ENCODE results near the gene ARHGEF4. TPM values are rescaled to one million over a fixed set of nuclear protein-coding genes. Genes with fewer than 3 reads are reported as not detected.

Gene ARHGEF4
- total and polyA plus RNA-seq, 10 of the 15 experiments (the other 5 are each of a cell fraction or from before 2014, with no cell fraction given): 0.02 to 0.24 (median 0.16) TPM; not detected in 6

DNA sequence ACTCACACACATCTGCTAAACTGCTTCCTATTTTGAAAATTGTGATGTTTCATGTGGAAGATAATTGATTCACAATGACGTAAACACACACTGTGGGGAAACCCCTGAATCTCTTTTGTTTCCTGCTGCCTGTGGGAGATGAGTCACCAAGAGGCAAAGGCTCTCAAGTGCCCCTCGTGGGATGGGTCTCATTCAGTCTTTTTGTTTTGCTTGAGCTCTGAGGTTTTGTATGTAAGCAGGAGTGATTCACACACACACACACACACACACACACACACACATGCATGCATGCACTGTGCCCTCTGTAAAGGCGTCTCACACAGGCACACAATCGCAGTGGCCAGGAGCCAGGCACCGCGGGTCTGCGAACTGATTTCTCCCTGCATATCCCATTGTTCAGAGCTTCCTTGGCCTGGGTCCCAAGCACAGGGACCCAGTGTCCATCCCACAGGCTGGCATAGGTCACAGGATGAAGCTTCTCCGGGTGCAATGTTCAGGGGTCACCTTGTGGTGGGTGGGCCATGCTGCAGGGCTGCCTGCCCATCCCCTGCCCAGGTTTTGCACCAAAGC is 12.1 kb upstream of the ARHGEF4 start:
- BruUV-seq (replicated peaks): no TSS peak
- ATAC-seq: peak; percentile 81
- Histone ChIP-seq H3K4me3 (no peak overlapping the region), H3K4me2 (ENCODE audit: control insufficient read depth, insufficient read depth) (no peak overlapping the region; the same call in 1 of the 2 replicates), H3K9me3 (replicated peaks; ENCODE audit: control insufficient read depth, insufficient read depth, low read length) (no peaks in the 10 kb centered on the region), H3K27ac (ENCODE audit: control insufficient read depth, insufficient read depth) (no peak overlapping the region), H2AFZ (ENCODE audit: control insufficient read depth, low read depth, low read length) (no peak overlapping the region), H3K27me3 (replicated peaks in 1 of 2; ENCODE audit: control insufficient read depth in 2 of 2, insufficient read depth in 2 of 2, low read length in 1 of 2) (no peaks in the 10 kb centered on the region), H3K79me2 (ENCODE audit: control insufficient read depth, insufficient read depth, low read length) (no peaks in the 10 kb centered on the region), H4K20me1 (ENCODE audit: control insufficient read depth, insufficient read depth) (no peaks in the 10 kb centered on the region), H3K9ac (ENCODE audit: control insufficient read depth, insufficient read depth, low read length) (0 out of 2 replicates have a peak overlapping the region, but pooled peaks have one; percentile 8), H3K4me1 (ENCODE audit: control insufficient read depth, insufficient read depth, low read length) (peaks cover 15% of the 10 kb centered on the region), H3K36me3 (ENCODE audit: control insufficient read depth in 2 of 2, insufficient read depth in 2 of 2, low read length in 1 of 2) (no peaks in the 10 kb centered on the region)
- intact Hi-C loops (cut with micrococcal nuclease; ENCODE audit: unreplicated experiment) (loop anchor here (1.0 to 2.0 kb wide), 2 partner anchors 26 to 48 kb away; no protein-coding TSS in a partner anchor), in situ Hi-C loops (cut with MboI) (no loop called here)
- SMC1A ChIA-PET (ENCODE audit: uncharacterized antibody, unreplicated experiment): interaction anchor here (1.8 to 4.5 kb wide), 3 partner anchors 14 to 49 kb away, joined by 10 to 20 read pairs (median 14); no protein-coding TSS in a partner anchor
- POLR2A ChIA-PET: interaction anchor here (0.8 kb wide), 1 partner anchor 9 kb away, joined by 3 read pairs; no protein-coding TSS in a partner anchor
- RAD21 ChIA-PET (ENCODE audit: unreplicated experiment): interaction anchor here (0.6 to 2.9 kb wide), 7 partner anchors 9 to 481 kb away, joined by 3 to 32 read pairs (median 3); no protein-coding TSS in a partner anchor
- peak; percentile 52 for FAIRE-seq
- peak; percentile 86 for DNase-seq (ENCODE audit: low read depth, low spot score)
- WGBS (ENCODE audit: insufficient coverage, insufficient replicate concordance, low lambda C conversion rate, missing lambda C conversion rate): 48% methylated on average over 8 of the region's 8 CpGs
- CTCF ChIA-PET: interaction anchor here (1.2 to 5.6 kb wide), 4 partner anchors 15 to 50 kb away, joined by 6 to 33 read pairs (median 14); no protein-coding TSS in a partner anchor
- peak; percentile 86 for TF ChIP-seq CREM (IDR thresholded peaks at IDR 0.05; ENCODE audit: low read depth)
- TF ChIP-seq SMAD5 (IDR thresholded peaks at IDR 0.05; ENCODE audit: low read depth): no peak
- TF ChIP-seq IKZF1 (conservative IDR thresholded peaks at IDR 0.05): peak; percentile 68
- TF ChIP-seq CEBPB (IDR thresholded peaks at IDR 0.05; ENCODE audit: borderline replicate concordance in 1 of 2, low read depth in 2 of 2, low read length in 2 of 2): no peak
- peak; percentile 72; the same call in 1 of the 2 replicates for TF ChIP-seq NBN (IDR thresholded peaks at IDR 0.05)
- TF ChIP-seq, protein P1, sequence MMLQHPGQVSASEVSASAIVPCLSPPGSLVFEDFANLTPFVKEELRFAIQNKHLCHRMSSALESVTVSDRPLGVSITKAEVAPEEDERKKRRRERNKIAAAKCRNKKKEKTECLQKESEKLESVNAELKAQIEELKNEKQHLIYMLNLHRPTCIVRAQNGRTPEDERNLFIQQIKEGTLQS (IDR thresholded peaks at IDR 0.05; ENCODE audit: borderline replicate concordance, extremely low read depth, low read depth, low read length): no peak
- TF ChIP-seq MAX (IDR thresholded peaks at IDR 0.05; ENCODE audit: low read depth, low read length): no peak
- TF ChIP-seq POLR2A (IDR thresholded peaks at IDR 0.05; ENCODE audit: low read depth, low read length): no peak
- TF ChIP-seq HDAC2 (IDR thresholded peaks at IDR 0.05): no peak
- peak; percentile 26; the same call in 1 of the 2 replicates for TF ChIP-seq PAX5 (IDR thresholded peaks at IDR 0.05; ENCODE audit: borderline replicate concordance, low read depth, low read length)
- 0 out of 2 replicates have a peak, but pooled peaks have one; percentile 27 for TF ChIP-seq ZBED1 (IDR thresholded peaks at IDR 0.05; ENCODE audit: borderline replicate concordance)
- peak in 1 of 2 experiments; percentile 67; a peak in 2 of 4 replicates for TF ChIP-seq ETV6 (conservative IDR thresholded peaks at IDR 0.05 in 1 of 2, IDR thresholded peaks at IDR 0.05 in 1 of 2; ENCODE audit: borderline replicate concordance in 1 of 2, low read depth in 1 of 2)
- TF ChIP-seq ASH2L (IDR thresholded peaks at IDR 0.05; ENCODE audit: borderline replicate concordance, low read depth): no peak
- no peak for TF ChIP-seq NR2C2 (IDR thresholded peaks at IDR 0.05; ENCODE audit: borderline replicate concordance, control insufficient read depth, insufficient read length, low read depth)
- TF ChIP-seq GATAD2B (conservative IDR thresholded peaks at IDR 0.05; ENCODE audit: low read depth): 0 out of 2 replicates have a peak, but pooled peaks have one; percentile 64
- TF ChIP-seq USF1 (IDR thresholded peaks at IDR 0.05; ENCODE audit: borderline replicate concordance, extremely low read length, insufficient read depth, low read depth, low read length): no peak
- TF ChIP-seq SKIL (IDR thresholded peaks at IDR 0.05; ENCODE audit: low read depth, poor library complexity, severe bottlenecking): peak; percentile 77
- TF ChIP-seq TCF12 (IDR thresholded peaks at IDR 0.05; ENCODE audit: low read depth, low read length): no peak; the same call in 1 of the 2 replicates
- TF ChIP-seq EED (IDR thresholded peaks at IDR 0.05; ENCODE audit: low read depth): peak; percentile 64
- no peak for TF ChIP-seq ESRRA (IDR thresholded peaks at IDR 0.05; ENCODE audit: low read length)
- no peak for TF ChIP-seq KAT2A (conservative IDR thresholded peaks at IDR 0.05; ENCODE audit: control insufficient read depth, low read depth, low read length)
- TF ChIP-seq SMARCA5 (IDR thresholded peaks at IDR 0.05): peak; percentile 76
